GM13977 (cell line): ENCODE data around the gene MAPK9.

Experiments used
- DNase-seq: peaks from one replicate; pipeline ENCODE4 v3.0.0; 2012; ENCODE audit warnings: low spot score
- CTCF ChIP-seq: IDR thresholded peaks from 2 replicates; pipeline ENCODE4 v1.5.1; 2012; ENCODE audit warnings: mild to moderate bottlenecking, control low read depth; ENCODE audit not compliant: insufficient read depth; ENCODE audit errors: extremely low read depth, missing control alignments
- in situ Hi-C: fragments of 300-500 bp; cut with MboI; formaldehyde crosslinking; loops from one replicate; pipeline ENCODE4 v1.12.0; 2022; ENCODE audit warnings: low sequenced_read_pairs, low pct_unique_long_range_greater_than_20kb, mixed read lengths, inconsistent platforms; ENCODE audit not compliant: unreplicated experiment

The MAPK9 gene

GRCh38 chr5:180208435-180209081 lies 83.3 kb downstream of the MAPK9 start:
- no peak for TF ChIP-seq CTCF
- in situ Hi-C loops = no loop called here
- DNase-seq = no peak

- in situ Hi-C loops = no loop called here
- no peak for TF ChIP-seq CTCF
- DNase-seq = no peak
These were observed 83.8 kb downstream of the MAPK9 start for GRCh38 chr5:180208038-180208434.

GRCh38 chr5:180207593-180207992 lies 84.3 kb downstream of the MAPK9 start:
- TF ChIP-seq CTCF = no peak
- in situ Hi-C loops = no loop called here
- DNase-seq = no peak

GRCh38 chr5:180206993-180207392 lies 84.9 kb downstream of the MAPK9 start:
- in situ Hi-C loops = no loop called here
- no peak for DNase-seq
- no peak for TF ChIP-seq CTCF

GRCh38 chr5:180205916-180206315 lies 86.0 kb downstream of the MAPK9 start:
- no peak for DNase-seq
- TF ChIP-seq CTCF = no peak
- in situ Hi-C loops = no loop called here

GRCh38 chr5:180204276-180204819 lies 87.5 kb downstream of the MAPK9 start:
- in situ Hi-C loops = no loop called here
- no peak for DNase-seq
- TF ChIP-seq CTCF = no peak
